ENCODE data around the gene GTF3C1. TPM values are rescaled to one million over a fixed set of nuclear protein-coding genes. Genes with fewer than 3 reads are reported as not detected.

GTF3C1 gene
- total RNA-seq, 1 experiment from 2014 or later, result 97.5 TPM

DNA sequence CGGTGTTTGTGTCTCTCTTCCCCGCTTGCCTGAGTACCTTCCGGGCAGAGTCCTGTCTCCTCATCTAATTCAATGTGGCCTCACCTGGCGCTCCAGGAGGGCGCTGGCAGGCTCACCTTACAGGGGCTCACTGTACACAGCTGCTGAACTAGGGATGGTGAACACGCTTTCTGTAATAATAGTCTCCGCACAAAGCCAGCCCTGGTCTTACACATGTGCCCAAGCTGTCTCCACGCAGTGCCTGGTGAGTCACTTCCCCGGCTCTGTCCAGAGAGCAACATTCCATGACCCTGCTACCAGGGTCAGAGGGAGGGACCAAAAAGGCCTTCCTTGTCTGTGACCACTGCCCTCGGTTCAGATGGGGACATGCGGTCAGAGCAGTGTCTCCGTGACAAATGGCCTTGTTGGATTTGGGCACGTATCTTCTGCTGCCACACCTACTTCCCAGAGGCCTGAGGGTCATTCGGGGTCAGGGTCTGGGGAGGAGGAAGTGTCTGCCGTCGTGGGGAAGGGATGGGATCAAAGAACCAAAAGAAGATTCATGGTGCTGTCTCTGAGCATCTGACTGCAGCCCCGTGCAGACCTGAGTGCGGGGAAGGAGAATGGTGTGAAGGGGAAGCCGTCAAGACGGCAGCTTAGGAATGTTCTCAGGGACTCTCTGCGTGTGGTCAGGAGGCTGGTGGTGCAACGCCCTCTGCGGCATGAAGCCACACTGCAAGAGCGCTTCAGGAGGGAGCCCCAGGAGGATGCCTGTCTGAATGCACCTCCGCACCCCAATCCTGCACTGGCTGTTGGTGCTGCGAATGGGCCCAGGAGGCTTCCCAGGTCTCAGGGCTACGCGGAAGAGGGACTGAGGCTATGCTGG lies 78.9 kb downstream of the GTF3C1 start:
- BruUV-seq (replicated peaks), result no TSS peak
- intact Hi-C loops (cut with micrococcal nuclease), result no loop called here
- no peak overlapping the region for H3K27ac ChIP-seq (ENCODE audit: low read length)
- no peak for ATAC-seq
- H3K4me3 ChIP-seq (ENCODE audit: low read length), result no peak overlapping the region
- H3K4me1 ChIP-seq (ENCODE audit: insufficient read depth, low read length), result peaks cover 2% of the 10 kb centered on the region; the same call in 1 of the 2 replicates
- H3K27me3 ChIP-seq (ENCODE audit: low read length), result no peaks in the 10 kb centered on the region
- H2AFZ ChIP-seq (ENCODE audit: low read length), result no peak overlapping the region
- no peak for TF ChIP-seq CTCF (conservative IDR thresholded peaks at IDR 0.05; ENCODE audit: low read depth, low read length)
- no peaks in the 10 kb centered on the region for H3K9me3 ChIP-seq (ENCODE audit: low read length)
- no peaks in the 10 kb centered on the region for H3F3A ChIP-seq (ENCODE audit: low read length, unreplicated experiment)
- H3K36me3 ChIP-seq (ENCODE audit: low read depth, low read length), result peaks cover 22% of the 10 kb centered on the region
- ChIA-PET POLR2A (ENCODE audit: unreplicated experiment) (no interaction called here), CTCF (no interaction called here)
- no peak overlapping the region for H3K4me2 ChIP-seq (ENCODE audit: low read length)
- H3K79me2 ChIP-seq (ENCODE audit: low read length), result no peaks in the 10 kb centered on the region
- H4K20me1 ChIP-seq (ENCODE audit: low read length), result no peaks in the 10 kb centered on the region
- H3K9ac ChIP-seq (ENCODE audit: low read length), result no peak overlapping the region
- DNase-seq, result no peak
- H3K9me2 ChIP-seq (replicated peaks; ENCODE audit: low read length), result no peaks in the 10 kb centered on the region

GRCh38 chr16:27468941-27469531 lies 80.7 kb downstream of the GTF3C1 start:
- Histone ChIP-seq H3K27me3 (ENCODE audit: low read length) (no peaks in the 10 kb centered on the region), H3K36me3 (ENCODE audit: low read depth, low read length) (peaks cover 22% of the 10 kb centered on the region)

More at GRCh38 chr16:27468941-27469531, 80.7 kb downstream of the GTF3C1 start:
- TF ChIP-seq EZH2 (IDR thresholded peaks at IDR 0.05; ENCODE audit: low read length, unreplicated experiment) (no peak), CTCF (conservative IDR thresholded peaks at IDR 0.05; ENCODE audit: low read depth, low read length) (no peak)
- ATAC-seq (no peak), DNase-seq (no peak)
- H3K9ac ChIP-seq (ENCODE audit: low read length), result no peak overlapping the region
- ChIA-PET POLR2A (ENCODE audit: unreplicated experiment) (no interaction called here), CTCF (no interaction called here)
- no peaks in the 10 kb centered on the region for H3K9me2 ChIP-seq (replicated peaks; ENCODE audit: low read length)
- H3K79me2 ChIP-seq (ENCODE audit: low read length), result no peaks in the 10 kb centered on the region
- H3F3A ChIP-seq (ENCODE audit: low read length, unreplicated experiment), result no peaks in the 10 kb centered on the region
- intact Hi-C loops (cut with micrococcal nuclease), result no loop called here
- no peaks in the 10 kb centered on the region for H4K20me1 ChIP-seq (ENCODE audit: low read length)
- H3K9me3 ChIP-seq (ENCODE audit: low read length), result no peaks in the 10 kb centered on the region
- no peak overlapping the region for H3K27ac ChIP-seq (ENCODE audit: low read length)
- no peaks in the 10 kb centered on the region for H3K4me1 ChIP-seq (ENCODE audit: insufficient read depth, low read length)
- BruUV-seq (replicated peaks), result no TSS peak
- no peak overlapping the region for H2AFZ ChIP-seq (ENCODE audit: low read length)
- no peak overlapping the region for H3K4me2 ChIP-seq (ENCODE audit: low read length)
- no peak overlapping the region for H3K4me3 ChIP-seq (ENCODE audit: low read length)
